NK-92 (cell line): ENCODE data around the gene ZNF618.

Source experiments
- DNase-seq: peaks from one replicate; lab custom pipeline; 2025; ENCODE audit not compliant: unreplicated experiment; lab: John Stamatoyannopoulos, UW

Gene ZNF618

DNA sequence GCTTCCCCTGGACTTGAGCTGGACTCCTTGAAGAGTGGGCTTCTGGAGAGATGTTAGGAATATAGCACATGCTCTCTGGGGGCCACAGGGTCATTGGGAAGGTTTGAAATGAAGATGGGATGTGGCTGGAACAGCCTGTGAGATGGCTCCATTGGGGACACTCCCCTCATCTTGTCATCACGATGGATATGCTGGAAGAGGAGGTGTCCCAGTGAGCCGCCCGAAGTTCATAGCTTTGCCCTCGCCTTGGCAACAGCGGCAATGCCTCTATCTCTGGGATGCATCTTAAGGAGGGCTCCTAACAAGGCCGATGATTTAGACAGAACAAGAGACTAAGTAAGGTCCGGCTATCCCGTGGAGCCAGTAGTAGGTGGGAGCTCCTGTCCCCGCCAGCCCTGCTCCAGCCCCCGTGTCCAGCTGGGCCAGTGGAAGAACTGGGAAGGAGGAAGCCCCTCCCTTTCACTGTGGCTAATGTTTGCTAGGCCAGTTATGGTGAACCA, 178.1 kb downstream of the ZNF618 start:
- DNase-seq: no peak

DNA sequence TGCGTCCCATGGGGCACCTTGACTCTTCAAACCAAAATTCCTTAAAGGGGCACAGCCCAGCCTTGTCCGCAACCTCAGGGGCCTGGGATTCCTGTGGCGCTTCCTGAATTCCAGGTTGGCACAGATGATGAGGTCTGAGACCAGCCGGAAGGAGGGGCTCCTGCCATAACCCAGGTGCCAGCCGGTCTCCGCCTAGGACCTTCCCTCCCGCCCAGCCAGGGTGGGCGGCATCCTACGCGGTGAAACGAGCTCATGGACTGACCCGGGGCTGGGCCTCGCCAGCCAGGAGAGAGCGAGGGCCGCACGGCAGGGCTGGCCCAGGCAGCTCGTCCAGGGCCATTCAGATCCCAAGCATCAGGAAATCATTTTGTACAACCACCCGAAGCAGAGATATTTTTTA, 179.0 kb downstream of the ZNF618 start:
- no peak for DNase-seq

DNA sequence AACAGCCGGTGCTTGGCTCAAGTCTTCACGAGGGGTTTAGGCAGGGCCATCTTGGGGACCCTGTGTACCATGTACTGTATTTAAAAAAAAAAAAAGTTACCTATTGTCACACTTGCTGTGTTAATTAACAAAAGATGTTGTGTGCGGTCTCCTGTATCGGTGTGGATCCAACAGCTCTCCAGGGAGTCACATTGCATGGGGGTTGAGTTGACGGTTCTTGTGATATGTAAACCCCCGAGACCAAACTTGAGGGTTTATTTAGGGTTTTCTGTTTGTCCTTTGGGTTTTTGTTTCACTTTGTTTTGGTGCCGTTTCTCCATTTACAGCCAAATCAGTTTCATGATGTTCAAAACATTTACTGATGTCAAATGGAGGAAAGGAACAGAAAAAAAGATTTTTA, 179.8 kb downstream of the ZNF618 start:
- DNase-seq: no peak

DNA sequence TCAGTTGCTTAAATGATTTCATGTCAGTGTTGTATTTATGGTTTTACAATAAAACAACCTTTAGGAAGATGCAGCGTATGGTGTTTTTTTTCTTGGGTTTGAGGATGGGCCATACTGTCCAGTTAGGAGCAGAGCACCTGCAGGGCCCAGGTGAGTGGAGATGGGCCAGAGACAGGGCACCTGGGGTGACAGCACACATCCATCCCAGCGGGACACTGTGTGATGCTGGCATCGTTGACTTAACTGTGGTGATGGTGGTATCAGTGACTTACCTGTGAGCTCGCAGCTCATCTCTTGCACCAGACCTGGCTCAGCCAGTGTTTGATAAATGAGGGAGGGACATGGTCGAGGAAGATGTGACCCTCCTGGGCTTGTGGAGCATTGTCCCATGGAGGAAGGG, 180.4 kb downstream of the ZNF618 start:
- no peak for DNase-seq

DNA sequence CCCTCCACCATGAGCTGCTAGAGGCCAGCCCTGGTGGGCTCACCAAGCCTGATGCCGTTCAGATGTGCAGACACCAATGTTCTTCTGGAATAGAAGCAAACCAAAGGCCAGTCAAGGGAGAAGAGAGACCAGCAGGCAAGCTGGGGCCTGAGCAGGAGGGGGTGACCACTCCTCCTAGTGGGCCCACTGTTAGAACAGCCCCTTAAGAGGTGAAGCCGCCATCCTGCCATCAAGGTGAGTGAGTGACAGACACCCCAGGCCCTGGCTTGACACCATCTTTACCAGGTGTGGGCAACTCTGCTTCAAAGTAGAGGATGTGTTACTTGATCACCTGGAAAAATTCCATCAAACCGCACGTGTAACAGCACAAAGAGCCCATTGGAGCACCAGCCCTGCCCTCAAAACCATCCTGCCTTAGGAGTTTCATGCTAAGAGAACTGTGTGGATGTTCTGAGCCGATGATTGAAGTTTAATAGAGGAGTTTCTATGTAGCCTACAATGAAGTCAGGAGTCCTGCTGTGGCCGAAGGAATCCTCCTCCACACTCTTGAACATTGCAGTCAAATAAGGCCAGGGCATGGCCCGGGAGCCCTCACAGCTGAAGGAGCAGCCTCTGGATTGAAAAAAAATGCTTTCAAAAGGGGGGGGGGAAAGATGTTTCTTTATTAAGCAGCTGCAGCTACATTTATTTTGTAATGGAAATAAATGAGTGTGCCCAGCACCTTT, 181.2 kb downstream of the ZNF618 start:
- no peak for DNase-seq

DNA sequence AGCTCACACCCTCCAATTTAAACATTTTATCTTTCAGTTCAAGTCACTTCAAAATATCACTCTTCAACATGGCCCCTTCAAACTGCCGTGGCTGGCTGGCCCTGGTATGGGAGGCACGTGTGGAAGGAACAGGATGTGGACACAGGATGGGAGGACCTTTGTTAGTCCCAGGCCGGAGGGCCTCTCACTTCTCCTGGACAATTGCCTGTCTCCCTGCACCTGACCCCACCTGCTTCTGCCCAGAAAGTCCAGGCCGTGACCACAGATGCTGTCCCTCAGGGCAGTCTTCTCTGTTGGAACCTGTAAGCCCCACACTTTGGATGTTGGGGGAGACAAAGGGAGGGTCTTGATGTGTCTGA, 182.6 kb downstream of the ZNF618 start:
- no peak for DNase-seq

DNA sequence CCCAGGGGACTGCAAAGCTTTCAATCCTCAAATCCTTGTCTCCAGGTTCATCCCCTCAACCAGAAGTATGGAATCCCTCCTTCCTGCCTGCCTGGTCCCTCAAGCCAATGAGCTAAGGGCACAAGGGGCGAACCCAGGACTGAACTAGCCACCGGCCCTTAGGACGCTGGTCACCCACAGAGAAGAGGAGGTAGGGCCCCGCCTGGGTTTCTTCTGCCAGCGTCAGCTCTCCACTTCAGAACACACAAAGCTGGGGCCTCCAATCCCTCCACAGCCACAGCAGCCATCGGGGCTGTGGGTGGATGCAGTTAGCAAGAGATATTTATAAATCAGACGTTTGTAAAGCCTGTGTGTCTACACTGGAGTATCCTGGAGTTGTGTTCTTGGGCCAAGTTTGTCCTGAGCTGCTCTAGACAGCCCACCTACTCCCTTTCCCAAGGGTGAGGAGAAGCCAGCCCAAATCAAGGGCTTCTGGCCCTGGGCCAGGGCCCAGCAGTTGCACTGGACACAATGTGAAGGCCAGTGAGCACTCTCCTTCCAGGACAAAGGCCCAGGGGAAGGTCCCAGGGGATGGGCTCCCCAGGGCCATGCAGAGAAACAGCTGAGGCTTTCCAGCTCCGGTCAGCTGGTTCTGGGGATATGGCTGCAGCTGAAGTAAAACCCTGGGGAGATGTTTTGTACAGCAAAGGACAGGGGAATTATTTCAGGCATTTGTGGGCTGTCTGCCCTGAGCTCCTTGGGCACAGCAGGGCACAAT, 183.1 kb downstream of the ZNF618 start:
- DNase-seq: no peak

DNA sequence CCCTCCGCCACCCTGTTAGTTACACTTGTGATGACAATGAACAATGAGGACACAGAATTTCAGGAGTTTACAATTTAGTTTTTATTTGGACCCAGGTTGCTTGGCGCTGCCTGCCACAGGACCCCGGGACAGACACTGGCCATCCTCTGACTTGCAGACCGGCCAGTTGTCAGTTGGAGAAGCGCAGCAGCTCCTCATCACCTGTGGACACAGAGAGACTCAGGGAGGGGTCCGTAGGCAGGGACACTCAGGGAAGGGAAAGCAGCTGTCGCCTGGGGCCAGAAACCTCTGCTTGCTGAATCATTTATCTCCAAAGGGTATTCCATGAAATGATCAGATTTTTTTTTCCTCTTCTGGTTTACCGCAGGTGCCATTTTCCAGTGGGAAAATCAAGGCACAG, 184.0 kb downstream of the ZNF618 start:
- DNase-seq: no peak

DNA sequence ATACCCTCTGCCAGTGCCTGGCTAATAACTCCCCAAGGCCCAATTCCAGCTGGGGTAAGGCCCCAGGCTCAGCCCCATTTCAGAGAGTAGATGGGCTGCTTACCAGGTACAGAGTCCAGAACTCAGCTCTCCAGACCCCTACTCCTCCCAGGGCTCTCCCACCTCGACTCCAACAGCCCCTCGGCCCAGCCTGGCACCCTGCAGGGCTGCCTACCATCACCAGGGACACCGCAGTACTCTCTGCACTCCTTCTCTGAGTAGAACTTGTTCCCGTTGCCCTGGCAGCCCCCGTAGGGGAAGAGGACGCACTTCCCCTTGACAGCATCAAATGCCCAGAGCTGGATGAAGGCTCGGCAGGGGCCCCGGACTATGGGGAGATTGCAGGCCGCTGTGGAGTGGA, 184.6 kb downstream of the ZNF618 start:
- DNase-seq: no peak

DNA sequence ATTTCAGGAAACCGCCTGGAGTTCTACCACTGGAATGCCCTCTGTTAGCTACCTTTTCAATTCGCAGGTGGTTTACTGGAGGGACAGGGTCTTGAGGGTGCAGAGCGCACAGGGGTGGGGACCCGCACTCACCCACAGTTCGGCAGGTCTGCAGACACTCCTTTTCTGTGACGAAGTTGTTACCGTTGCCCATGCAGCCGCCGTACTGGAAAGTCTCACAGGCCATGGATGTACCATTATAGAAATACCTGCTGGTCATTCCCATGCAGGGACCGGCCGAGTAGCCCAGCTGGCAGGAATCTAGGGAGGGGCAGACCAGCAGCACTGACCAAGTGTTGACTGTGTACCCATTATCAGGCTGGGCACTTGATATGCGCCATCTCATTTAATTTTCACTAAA, 185.2 kb downstream of the ZNF618 start:
- no peak for DNase-seq

DNA sequence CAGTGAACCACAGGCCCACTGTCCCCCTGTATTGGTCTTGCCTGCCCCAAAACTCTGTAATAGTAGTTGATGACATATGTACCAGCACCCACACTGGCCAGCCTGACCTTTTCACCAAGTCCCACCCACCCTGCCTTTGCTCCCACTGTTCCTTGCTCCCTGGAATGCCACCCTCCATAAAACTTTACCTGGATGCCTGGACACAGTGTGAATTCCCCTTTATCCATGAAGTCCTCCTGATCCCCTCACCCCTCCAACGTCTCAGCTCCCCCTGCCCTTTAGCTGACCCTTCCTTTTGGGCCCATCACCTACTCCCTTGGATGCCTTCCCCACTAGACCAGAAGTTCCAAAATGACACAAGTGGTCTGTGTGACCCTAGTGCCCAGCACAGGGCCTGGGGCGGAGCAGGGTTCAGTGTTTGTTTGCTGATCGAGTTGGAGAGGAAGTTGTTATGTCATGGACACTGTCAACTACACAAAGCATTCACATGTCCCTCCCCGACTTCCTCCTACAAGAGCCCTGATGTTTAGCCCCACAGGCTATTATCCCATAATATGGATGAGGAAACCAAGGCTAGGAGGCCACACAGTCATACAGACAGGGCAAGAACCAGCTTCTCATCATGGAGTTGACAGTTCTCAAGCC, 185.8 kb downstream of the ZNF618 start:
- DNase-seq: no peak

DNA sequence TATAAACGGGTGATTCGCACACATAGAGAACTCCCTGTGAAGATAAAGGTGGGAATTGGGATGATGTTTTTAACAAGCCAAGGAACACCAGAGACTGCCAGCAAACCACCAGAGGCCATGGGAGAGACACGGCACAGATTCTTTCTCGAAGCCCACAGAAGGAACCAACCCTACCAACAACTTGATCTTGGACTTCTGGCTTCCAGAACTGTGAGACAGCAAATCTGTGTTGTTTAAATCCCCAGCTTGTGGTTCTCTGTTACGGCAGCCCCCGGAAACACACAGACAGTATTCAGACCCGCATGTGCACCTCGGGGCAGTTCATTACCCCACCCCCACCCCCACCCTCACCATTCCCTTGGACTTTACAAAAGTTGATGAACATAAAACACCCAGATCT, 189.2 kb downstream of the ZNF618 start:
- no peak for DNase-seq

DNA sequence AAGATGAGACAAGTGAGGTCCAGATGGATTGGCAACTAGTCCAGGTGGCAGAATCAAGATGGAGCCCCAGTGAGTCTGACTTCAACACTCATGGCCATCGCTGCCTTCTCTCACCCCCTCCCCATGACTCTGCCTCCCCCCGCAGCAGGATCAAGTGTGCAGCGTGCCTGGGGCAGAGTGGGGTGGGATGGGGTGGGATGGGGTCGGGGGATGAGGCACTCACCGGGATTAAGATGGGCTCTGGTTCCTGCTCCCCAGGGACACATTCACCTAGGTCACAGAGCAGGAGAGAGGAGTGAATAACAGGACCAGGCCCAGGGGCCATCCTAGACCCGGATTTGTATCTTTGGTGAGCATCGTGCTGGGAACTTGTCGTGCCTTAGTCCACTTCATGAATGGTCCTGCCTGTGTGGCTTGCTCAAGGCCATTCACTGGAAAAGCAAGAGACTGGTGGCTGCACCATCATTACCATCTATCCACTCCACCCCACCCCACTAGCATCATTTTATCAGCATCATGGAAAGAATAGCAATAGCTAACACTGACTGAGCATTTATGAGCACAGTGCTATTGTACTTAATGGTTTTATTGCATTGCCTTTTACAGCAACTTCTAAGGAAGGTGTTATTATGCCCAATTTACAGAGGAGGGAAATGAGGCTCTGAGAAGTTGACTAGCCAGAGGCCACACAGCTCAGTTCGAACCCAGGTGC, 193.5 kb downstream of the ZNF618 start:
- DNase-seq: no peak

DNA sequence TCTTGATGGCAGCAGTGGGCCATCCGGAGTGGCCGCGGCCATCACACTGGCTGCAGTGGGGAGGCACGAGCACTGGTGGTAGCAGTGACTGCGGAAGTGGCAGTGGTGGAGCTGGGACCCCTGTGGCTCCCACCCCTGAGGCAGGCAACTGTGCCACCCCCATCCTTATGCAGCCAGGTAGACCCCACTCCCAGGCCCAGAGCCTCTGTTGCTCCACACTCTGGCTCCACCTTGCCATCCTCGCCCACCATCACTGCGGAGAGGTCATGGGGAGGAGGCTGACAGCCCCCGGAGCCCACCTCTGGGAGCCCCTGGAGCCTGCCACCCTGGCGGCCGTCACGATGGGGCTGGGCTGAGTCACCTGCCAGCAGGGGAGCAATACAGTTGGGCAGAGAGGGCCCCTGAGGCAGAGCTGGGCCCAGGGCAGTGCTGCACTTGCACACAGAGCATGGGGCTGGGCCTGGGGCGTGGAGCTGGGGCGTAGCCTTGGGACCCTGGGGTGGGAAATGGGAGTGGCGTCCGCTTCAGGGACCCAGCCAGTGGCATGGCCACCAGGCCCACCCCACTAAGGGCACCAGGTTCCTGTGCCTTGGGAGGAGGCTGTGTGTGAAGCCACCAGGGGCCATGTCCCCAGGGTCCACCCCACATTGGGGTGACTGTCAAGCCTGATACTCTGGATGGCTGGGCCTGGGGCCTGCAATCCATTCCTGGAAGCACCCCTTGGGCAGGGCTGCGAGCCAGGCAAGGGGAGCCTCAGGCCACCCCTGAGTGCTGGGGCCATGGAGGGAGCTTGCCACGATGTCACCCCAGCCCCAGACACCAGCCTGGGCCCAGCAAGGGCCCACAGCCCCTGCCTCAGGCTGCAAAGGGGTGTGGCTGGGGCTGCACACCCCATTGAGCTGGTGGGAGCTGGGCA, 194.3 kb downstream of the ZNF618 start:
- DNase-seq: no peak

DNA sequence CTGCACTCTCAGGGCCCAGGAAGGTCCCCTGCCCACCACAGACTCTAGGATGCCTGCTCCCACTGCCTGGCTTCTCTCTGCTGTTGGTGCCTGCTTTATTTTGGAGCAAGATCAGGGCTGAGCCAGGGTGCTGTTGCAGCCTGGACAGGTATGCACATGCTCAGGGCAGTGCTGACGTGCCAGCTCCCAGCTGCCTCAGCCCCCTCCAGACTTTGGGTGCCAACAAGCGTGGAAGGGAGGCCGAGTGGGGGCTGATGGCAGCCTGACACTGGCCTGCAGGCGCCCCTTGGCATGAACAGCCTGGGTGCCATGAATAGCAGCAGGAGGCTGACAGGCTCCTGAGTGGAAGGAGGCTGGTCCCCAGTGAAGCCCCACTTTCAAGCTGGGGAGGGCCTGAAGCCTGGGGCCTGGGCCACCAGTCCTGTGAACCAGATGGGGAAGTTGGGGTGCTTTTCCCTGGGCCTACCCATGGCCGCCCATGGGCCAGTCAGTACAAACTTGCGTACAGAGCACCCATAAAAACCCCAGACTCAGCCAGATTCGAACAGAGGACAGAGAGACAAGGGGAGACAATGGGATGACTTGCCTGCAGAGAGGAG, 195.2 kb downstream of the ZNF618 start:
- no peak for DNase-seq

DNA sequence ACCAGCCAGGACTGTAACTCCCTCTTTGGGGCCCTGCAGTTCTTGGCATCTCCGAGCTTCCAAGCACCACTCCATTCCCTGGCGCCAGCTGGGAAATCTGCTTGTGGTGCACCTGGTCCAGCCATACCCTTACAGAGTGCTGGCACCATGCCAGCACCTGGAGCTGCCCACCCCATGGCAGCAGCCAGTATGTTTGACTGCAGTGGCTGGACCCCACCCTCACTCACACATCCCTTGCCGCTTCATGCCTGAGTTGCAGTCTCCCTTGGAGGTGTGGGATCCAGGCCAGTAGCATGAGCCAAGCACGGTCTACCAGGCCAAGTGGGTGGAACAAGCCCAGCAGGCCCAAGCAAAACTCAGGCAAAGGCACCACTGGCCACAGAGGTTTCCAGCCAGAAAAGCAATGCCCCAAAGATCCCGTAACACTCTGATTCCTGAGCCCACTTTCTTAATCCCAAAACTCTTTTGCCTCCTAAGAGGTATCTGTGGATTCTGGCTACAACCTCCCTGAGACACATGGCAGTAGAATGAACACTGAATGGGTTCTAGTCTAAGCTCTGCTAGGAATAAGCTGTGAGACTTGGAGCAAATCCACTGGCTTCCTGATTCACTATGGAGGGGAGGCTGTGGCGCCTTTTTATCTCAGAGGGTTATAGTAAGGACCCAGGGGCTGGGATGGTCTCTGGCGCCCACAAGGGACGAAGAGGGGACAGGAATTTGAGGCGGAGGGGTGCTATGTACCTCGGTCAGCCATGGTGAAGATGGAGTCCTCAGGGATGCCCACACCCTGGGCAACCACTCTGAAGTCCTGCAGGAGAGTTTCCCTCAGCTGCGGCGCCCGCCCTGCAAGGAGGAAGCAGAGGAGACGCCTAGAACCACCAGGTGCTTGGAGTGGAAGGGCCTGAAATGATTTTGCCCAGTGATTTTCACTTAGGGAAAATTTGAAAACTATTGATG, 196.4 kb downstream of the ZNF618 start:
- no peak for DNase-seq

DNA sequence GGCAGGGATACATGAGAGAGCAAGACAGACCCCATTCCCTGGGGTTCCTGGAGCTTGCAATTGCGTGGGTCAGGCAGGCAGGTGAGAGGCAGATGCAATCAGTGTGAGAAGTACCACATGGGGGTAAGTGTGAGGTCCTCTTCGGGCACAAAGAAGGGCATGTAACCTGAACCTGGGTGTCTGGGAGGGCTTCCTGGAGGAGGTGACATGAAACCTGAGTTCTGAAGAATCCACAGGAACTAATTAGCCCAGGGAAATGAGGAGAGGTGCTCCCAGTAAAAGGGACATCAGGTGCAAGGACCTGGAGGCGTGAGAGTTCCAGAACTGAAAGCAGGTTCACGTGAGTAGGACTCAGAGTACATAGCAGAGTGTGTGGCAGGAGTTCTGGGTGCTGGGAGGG, 199.5 kb downstream of the ZNF618 start:
- no peak for DNase-seq

DNA sequence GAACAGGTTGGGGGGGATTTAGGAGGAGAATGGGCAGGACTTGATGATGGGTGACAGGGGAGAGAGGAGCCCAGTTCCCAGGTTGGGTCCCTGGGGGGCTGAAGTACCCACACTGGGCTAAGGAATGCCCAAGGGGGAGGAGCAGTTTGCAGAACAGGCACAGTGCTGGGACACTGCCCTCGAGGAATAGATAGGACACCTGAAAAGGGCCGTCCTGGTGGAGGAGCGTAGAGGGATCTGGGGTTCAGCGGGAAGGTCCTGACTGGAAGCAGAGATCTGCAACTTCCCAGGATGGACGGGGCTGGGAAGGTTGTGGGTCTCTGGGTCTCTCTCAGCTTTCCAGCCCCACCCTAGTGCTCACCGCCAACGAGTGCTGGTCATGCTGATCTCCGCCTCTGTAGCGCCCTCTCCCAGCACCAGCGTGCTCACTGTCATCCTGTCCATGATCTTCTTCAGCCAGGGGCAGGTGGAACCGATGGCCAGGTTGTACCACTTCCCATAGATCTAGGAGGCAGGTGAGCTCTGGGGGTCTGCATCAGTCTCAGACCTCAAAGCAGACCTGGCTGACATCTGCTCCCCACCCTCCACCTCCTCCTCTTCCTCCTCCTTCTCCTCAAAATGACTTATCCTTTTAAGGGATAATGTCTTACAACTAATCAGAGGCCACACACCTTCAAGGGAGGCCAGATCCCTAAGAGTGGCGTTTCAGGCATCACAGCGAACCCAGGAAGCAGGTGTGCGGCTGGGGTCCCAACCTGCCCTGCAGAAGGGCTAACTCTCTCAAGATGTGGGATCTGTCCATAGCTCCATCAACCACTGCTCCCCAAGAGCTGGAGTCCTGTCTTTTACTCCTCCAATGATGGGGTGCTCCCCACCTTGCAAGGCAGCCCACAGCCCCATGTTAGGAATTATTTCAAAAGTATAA, 200.4 kb downstream of the ZNF618 start:
- no peak for DNase-seq
